NT2/D1 (cell line): Measurements from ENCODE around the gene LTN1.
A peak's percentile ranks its signal among the peaks of the same experiment; 100 is the strongest.
"Not testable (repeated sequence)": the region's sequence is repeated elsewhere in the genome, so short reads cannot be mapped to it uniquely, and the experiment has no call there.

ENCODE experiments used
- DNase-seq: peaks from one replicate; pipeline ENCODE4 v3.0.0-alpha.2; 2011; ENCODE audit warnings: low read depth, low spot score
- H3K27me3 ChIP-seq: 2 replicates; pipeline ENCODE4 v1.6.0; 2011; ENCODE audit warnings: mild to moderate bottlenecking; ENCODE audit not compliant: insufficient read length, insufficient read depth
- H3K36me3 ChIP-seq: 2 replicates; pipeline ENCODE4 v1.6.1; 2011; ENCODE audit warnings: mild to moderate bottlenecking, low read length, mixed read lengths; ENCODE audit not compliant: insufficient read depth, insufficient read length
- H3K4me1 ChIP-seq: 2 replicates; pipeline ENCODE4 v1.5.1; 2011; ENCODE audit not compliant: insufficient read depth, insufficient read length
- H3K4me3 ChIP-seq: 2 replicates; pipeline ENCODE4 v1.5.1; 2011; ENCODE audit warnings: low read depth; ENCODE audit not compliant: insufficient read length
- H3K9ac ChIP-seq: 2 replicates; pipeline ENCODE4 v1.6.0; 2011; ENCODE audit warnings: low read depth; ENCODE audit not compliant: insufficient read length
- H3K9me3 ChIP-seq: 2 replicates; pipeline ENCODE4 v1.5.1; 2011; ENCODE audit warnings: mild to moderate bottlenecking, low read length; ENCODE audit not compliant: insufficient read depth
- SUZ12 ChIP-seq: IDR thresholded peaks from 2 replicates; pipeline ENCODE4 v1.6.1; 2011; ENCODE audit not compliant: insufficient read length, insufficient read depth; ENCODE audit errors: extremely low read depth
- YY1 ChIP-seq: IDR thresholded peaks from 2 replicates; pipeline ENCODE4 v1.6.1; 2011; ENCODE audit not compliant: insufficient read length, insufficient read depth
- ZNF274 ChIP-seq: IDR thresholded peaks from 2 replicates; pipeline ENCODE4 v1.6.1; 2011; ENCODE audit warnings: mild to moderate bottlenecking, low read depth, low read length

Gene LTN1

GRCh38 chr21:29025328-29025713 lies 32.6 kb upstream of the LTN1 start:
- Histone ChIP-seq H3K36me3 (peaks cover 29% of the 10 kb centered on the region), H3K9ac (peak overlapping the region; percentile 94), H3K27me3 (no peaks in the 10 kb centered on the region), H3K9me3 (no peaks in the 10 kb centered on the region), H3K4me1 (no peaks in the 10 kb centered on the region), H3K4me3 (peak overlapping the region; percentile 92)
- no peak for TF ChIP-seq YY1
- TF ChIP-seq ZNF274, result no peak
- TF ChIP-seq SUZ12, result no peak
- DNase-seq, result no peak

GRCh38 chr21:29024474-29025327 lies 32.0 kb upstream of the LTN1 start, which contains the start of gene USP16:
Gene USP16 (plus strand): TSS chr21:29024668. CDS start chr21:29027914, 3,246 bp downstream.
- H3K9ac ChIP-seq, result peak within 1 kb of the TSS; percentile 94
- peak within 1 kb of the TSS; percentile 92 for H3K4me3 ChIP-seq
- H3K36me3 ChIP-seq, result peaks cover 23% of the 10 kb centered on the region
- DNase-seq, result peak; percentile 96
- TF ChIP-seq SUZ12, result no peak
- no peak for TF ChIP-seq ZNF274
- no peak for TF ChIP-seq YY1
- H3K9me3 ChIP-seq, result no peaks in the 10 kb centered on the region
- H3K4me1 ChIP-seq, result no peaks in the 10 kb centered on the region
- H3K27me3 ChIP-seq, result no peaks in the 10 kb centered on the region

GRCh38 chr21:29022166-29022565 lies 29.5 kb upstream of the LTN1 start:
- Histone ChIP-seq H3K4me3 (no peak overlapping the region), H3K27me3 (no peaks in the 10 kb centered on the region), H3K9me3 (no peaks in the 10 kb centered on the region), H3K4me1 (no peaks in the 10 kb centered on the region), H3K36me3 (peaks cover 10% of the 10 kb centered on the region), H3K9ac (no peak overlapping the region)
- DNase-seq, result no peak
- no peak for TF ChIP-seq ZNF274
- TF ChIP-seq YY1, result no peak

GRCh38 chr21:29018540-29018939 lies 25.9 kb upstream of the LTN1 start:
- no peaks in the 10 kb centered on the region; the same call in 1 of the 2 replicates for H3K9me3 ChIP-seq
- no peaks in the 10 kb centered on the region for H3K4me1 ChIP-seq
- no peak for DNase-seq
- TF ChIP-seq YY1 (no peak), ZNF274 (no peak), SUZ12 (no peak)
- H3K36me3 ChIP-seq, result peaks cover 21% of the 10 kb centered on the region
- peak overlapping the region; percentile 100 for H3K4me3 ChIP-seq
- peak overlapping the region; percentile 100 for H3K9ac ChIP-seq
- H3K27me3 ChIP-seq, result no peaks in the 10 kb centered on the region

GRCh38 chr21:29017639-29018237 lies 25.1 kb upstream of the LTN1 start:
- H3K4me3 ChIP-seq, result peak overlapping the region; percentile 100
- peak overlapping the region; percentile 100 for H3K9ac ChIP-seq
- H3K9me3 ChIP-seq, result peaks cover 4% of the 10 kb centered on the region; the same call in 1 of the 2 replicates
- DNase-seq, result no peak
- H3K4me1 ChIP-seq, result no peaks in the 10 kb centered on the region
- TF ChIP-seq YY1 (no peak), SUZ12 (no peak), ZNF274 (no peak)
- H3K27me3 ChIP-seq, result no peaks in the 10 kb centered on the region
- H3K36me3 ChIP-seq, result peaks cover 21% of the 10 kb centered on the region

GRCh38 chr21:29011236-29011635 lies 18.6 kb upstream of the LTN1 start:
- H3K27me3 ChIP-seq, H3K4me1 ChIP-seq, H3K4me3 ChIP-seq, H3K9me3 ChIP-seq, DNase-seq, H3K9ac ChIP-seq: not testable (repeated sequence)
- H3K36me3 ChIP-seq, result peaks cover 40% of the 10 kb centered on the region

- no peak for DNase-seq
- Histone ChIP-seq H3K4me3 (no peak overlapping the region), H3K9ac (no peak overlapping the region), H3K27me3 (no peaks in the 10 kb centered on the region), H3K4me1 (no peaks in the 10 kb centered on the region), H3K36me3 (peaks cover 39% of the 10 kb centered on the region), H3K9me3 (peaks cover 7% of the 10 kb centered on the region; the same call in 1 of the 2 replicates)
- no peak for TF ChIP-seq ZNF274
- no peak for TF ChIP-seq YY1
- TF ChIP-seq SUZ12, result no peak
Measured at GRCh38 chr21:29008367-29008766, 15.7 kb upstream of the LTN1 start.
